ENCODE data around the gene HINT1. TPM values are rescaled to one million over a fixed set of nuclear protein-coding genes. Genes with fewer than 3 reads are reported as not detected.

The HINT1 gene
- 469 to 498 TPM (median 493 TPM) in 5 replicates for total RNA-seq (2022; extraction: Qiagen RNA extraction)

DNA sequence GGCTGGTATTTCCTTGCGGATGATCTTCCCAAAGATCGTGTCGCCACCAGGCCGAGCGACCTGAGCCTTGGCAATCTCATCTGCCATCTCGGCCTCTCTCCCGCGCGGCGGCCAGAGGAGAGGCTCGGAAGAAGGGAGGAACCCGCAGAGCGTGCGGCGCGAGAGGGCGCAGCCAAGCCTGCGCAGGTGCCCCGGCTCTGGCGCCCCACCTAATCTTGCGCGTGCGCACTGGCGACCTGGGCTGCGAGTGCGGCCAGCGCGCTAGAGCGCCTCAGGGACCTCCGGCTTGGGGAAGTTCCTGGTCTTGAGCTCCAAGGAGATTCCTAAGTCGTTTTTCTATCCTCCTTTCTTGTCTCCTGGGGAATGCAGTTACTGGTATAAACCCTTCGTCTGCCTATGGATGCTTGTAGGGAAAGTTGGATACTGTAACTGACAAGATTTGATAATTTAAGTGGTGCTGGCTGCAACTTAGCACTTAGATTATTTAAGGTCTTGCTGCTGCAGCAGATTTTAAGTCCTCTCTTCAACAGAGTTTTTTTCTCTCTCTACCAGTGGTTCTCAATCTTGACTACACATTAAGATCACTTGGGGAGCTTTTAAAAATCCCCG lies at the start of gene HINT1:
TSS of gene HINT1 (minus strand) at position 138 of the 609 bp plus-strand sequence. CDS start at position 87, 51 bp downstream.

DNA sequence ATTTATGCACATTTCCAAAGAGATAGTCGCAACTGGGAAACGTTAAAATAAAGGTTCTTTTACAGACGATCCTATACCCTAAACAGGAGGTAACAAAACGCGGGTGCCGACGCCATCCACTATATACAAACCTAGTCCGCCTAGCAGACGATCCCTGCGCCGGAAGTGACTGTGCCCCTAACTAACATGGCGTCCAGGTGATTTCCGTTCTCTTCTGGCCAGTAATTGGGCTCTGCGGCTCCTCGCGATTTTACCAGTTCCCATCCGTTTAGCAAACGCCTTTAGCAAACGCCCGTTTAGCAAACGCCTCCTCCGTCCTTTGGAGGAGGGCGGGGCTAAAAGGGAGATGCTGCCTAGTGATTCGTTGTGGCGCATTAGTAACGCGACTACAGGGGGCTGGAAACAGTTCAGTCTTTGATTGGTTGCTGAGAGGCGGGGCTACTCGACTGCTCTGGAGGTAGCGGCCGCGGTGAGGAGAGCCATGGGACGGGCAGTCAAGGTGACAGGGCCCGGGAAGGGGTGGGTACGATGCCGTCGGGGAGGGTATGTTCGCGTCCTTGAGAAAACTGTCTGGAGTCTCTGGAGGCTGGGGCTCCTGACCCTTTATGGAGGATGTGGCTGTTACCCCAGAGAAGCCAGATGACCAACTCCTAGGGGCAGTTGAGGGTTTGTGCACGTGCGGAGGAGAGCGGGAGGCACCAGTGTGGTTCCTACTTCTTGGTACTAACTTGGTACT lies 5.7 kb upstream of the HINT1 start, which contains the start of gene LYRM7:
TSS of gene LYRM7 (plus strand) at position 405 of the 736 bp plus-strand sequence. CDS start at position 482, 77 bp downstream.

Other genes with a start within 250 kb of the HINT1 start
- gene LYRM7, start 5.7 kb upstream of the HINT1 start, total RNA-seq (2022; extraction: Qiagen RNA extraction): 2.2 to 4.9 TPM (median 2.8 TPM) in 5 replicates
- 29.6 to 32.6 TPM (median 31.7 TPM) in 5 replicates for gene CDC42SE2, start 98.8 kb upstream of the HINT1 start, total RNA-seq (2022; extraction: Qiagen RNA extraction)

Data from A549 treated with Mapracorat at 1 μM for 4 hours (cell line).